Neural cell (in vitro differentiated cells): Measurements from ENCODE around the gene GLS. TPM values are rescaled to one million over a fixed set of nuclear protein-coding genes. Genes with fewer than 3 reads are reported as not detected.

Experiments
- H2AFZ ChIP-seq: fragments of 200-600, 300-800 bp; sonication (generic), shearing (Covaris generic); 2 replicates; pipeline ENCODE4 v1.6.0; 2014; ENCODE audit warnings: low read depth, mild to moderate bottlenecking, antibody characterized with exemption, low read length, moderate library complexity
- H3F3A ChIP-seq: fragments of 200-600 bp; shearing (Covaris generic); 2 replicates; pipeline ENCODE4 v1.6.1; 2016; ENCODE audit warnings: mild to moderate bottlenecking, moderate library complexity, mixed read lengths, antibody characterized with exemption, low read length; ENCODE audit not compliant: insufficient read depth, poor library complexity, severe bottlenecking
- H3K27ac ChIP-seq: fragments of 200-600, 300-800 bp; sonication (generic), shearing (Covaris generic); 2 replicates; pipeline ENCODE4 v1.5.1; 2014; ENCODE audit warnings: mild to moderate bottlenecking, low read length, moderate library complexity
- H3K27me3 ChIP-seq: fragments of 300-800, 200-600 bp; sonication (generic), shearing (Covaris generic); 2 replicates; pipeline ENCODE4 v1.6.0; 2014; ENCODE audit warnings: mild to moderate bottlenecking, low read depth, low read length, moderate library complexity; ENCODE audit not compliant: insufficient read depth
- H3K36me3 ChIP-seq: fragments of 300-800, 200-600 bp; sonication (generic), shearing (Covaris generic); 2 replicates; pipeline ENCODE4 v1.5.1; 2014; ENCODE audit warnings: mild to moderate bottlenecking, antibody characterized with exemption, low read length, moderate library complexity; ENCODE audit not compliant: insufficient read depth
- H3K4me2 ChIP-seq: fragments of 300-800, 200-600 bp; sonication (generic), shearing (Covaris generic); 2 replicates; pipeline ENCODE4 v1.6.0; 2014; ENCODE audit warnings: mild to moderate bottlenecking, low read length
- H3K4me3 ChIP-seq: fragments of 300-800, 200-600 bp; sonication (generic), shearing (Covaris generic); 2 replicates; pipeline ENCODE4 v1.5.1; 2014; ENCODE audit warnings: mild to moderate bottlenecking, low read length, moderate library complexity
- H3K79me2 ChIP-seq: fragments of 200-600 bp; shearing (Covaris generic); replicated peaks from 2 replicates; pipeline ENCODE4 v1.6.0; 2014; ENCODE audit warnings: mild to moderate bottlenecking, low read length, moderate library complexity; ENCODE audit not compliant: insufficient read depth
- H3K9ac ChIP-seq: fragments of 300-800, 200-600 bp; sonication (generic), shearing (Covaris generic); 2 replicates; pipeline ENCODE4 v1.6.1; 2016; ENCODE audit warnings: mild to moderate bottlenecking, low read length, mixed read lengths
- H3K9me2 ChIP-seq: fragments of 200-600 bp; shearing (Covaris generic); 2 replicates; pipeline ENCODE4 v1.6.1; 2016; ENCODE audit warnings: mild to moderate bottlenecking, low read length, mixed read lengths; ENCODE audit not compliant: insufficient read depth
- H3K9me3 ChIP-seq: fragments of 200-600, 300-800 bp; sonication (generic), shearing (Covaris generic); 2 replicates; pipeline ENCODE4 v1.6.1; 2016; ENCODE audit warnings: mild to moderate bottlenecking, mixed run types, low read length, moderate library complexity, mixed read lengths
- H4K20me1 ChIP-seq: fragments of 200-600 bp; shearing (Covaris generic); 2 replicates; pipeline ENCODE4 v1.6.1; 2016; ENCODE audit warnings: mild to moderate bottlenecking, mixed run types; ENCODE audit not compliant: insufficient read depth
- CTCF ChIP-seq: fragments of 450-650 bp; IDR thresholded peaks from 2 replicates; pipeline ENCODE4 v1.5.1; 2014; ENCODE audit warnings: antibody characterized with exemption, mild to moderate bottlenecking, moderate library complexity; ENCODE audit not compliant: poor library complexity, severe bottlenecking
- EP300 ChIP-seq: fragments of 450-650 bp; conservative IDR thresholded peaks from 2 replicates; pipeline ENCODE4 v1.6.1; 2014; ENCODE audit warnings: antibody characterized with exemption, mild to moderate bottlenecking, moderate library complexity; ENCODE audit not compliant: poor library complexity, severe bottlenecking
- EZH2 ChIP-seq: fragments of 200-600, 300-800 bp; shearing (Covaris generic), sonication (generic); IDR thresholded peaks from 2 replicates; pipeline ENCODE4 v1.6.1; 2014; ENCODE audit warnings: antibody characterized with exemption, low read length, borderline replicate concordance, mild to moderate bottlenecking; ENCODE audit not compliant: insufficient read depth, poor library complexity, severe bottlenecking
- MXI1 ChIP-seq: fragments of 450-650 bp; conservative IDR thresholded peaks from 2 replicates; pipeline ENCODE4 v1.6.1; 2014; ENCODE audit warnings: antibody characterized with exemption, mild to moderate bottlenecking; ENCODE audit not compliant: poor library complexity, severe bottlenecking
- RAD21 ChIP-seq: fragments of 450-650 bp; conservative IDR thresholded peaks from 2 replicates; pipeline ENCODE4 v1.6.1; 2014; ENCODE audit warnings: antibody characterized with exemption, mild to moderate bottlenecking, moderate library complexity
- REST ChIP-seq: IDR thresholded peaks from 2 replicates; pipeline ENCODE4 v1.6.1; 2012; ENCODE audit warnings: borderline replicate concordance
- SMC3 ChIP-seq: fragments of 450-650 bp; conservative IDR thresholded peaks from 2 replicates; pipeline ENCODE4 v1.6.1; 2014; ENCODE audit warnings: antibody characterized with exemption, mild to moderate bottlenecking, moderate library complexity; ENCODE audit not compliant: poor library complexity
- TAF1 ChIP-seq: IDR thresholded peaks from 2 replicates; pipeline ENCODE4 v1.6.1; 2012; ENCODE audit warnings: low read depth
- polyA plus RNA-seq: library from polyadenylated mRNA; depleted of rRNA; stranded (reverse); fragments of >200 nt; gene quantifications from 2 replicates; pipeline ENCODE4 v1.2.3, GENCODE V29; 2014

The GLS gene
- polyA plus RNA-seq, 1 donor from 2014 or later, result 90.2 TPM

DNA sequence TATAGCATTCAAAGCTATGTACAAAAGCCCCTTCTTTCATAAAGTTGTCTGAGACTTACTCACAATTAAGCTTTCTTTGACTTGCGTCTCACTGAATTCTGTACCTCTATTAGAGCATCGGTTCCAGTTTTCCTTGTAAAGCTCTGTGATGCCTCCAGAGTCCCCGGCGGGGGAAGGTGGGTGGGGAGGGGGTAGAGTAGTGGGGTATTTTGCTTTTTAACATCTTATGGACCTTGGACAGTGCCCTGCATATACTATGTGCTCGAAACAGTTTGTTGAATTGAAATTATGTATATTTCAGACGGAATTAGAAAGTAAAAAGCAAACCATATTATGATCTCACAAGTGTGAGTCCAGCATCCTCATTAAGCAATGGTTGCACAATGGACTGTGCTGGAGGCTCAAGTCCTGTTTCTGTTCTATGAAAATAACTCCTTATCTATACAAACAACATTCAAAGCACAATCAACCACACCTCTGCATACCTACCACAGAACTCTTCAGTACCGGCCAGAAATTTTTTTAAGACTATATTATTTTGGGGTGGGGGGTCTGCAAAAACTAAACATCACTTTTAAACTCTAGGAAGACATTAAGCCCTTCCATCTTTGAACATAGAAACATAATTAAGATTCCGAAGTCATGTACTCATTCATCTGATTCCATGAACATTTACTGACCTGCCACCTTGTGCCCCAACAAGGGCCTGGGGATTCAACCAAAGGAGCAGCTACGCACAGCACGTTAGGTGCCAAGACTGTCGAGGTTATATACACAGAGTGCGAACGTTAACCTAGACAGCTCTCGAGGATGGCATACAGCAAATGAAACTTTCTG is 132.4 kb downstream of the GLS start:
- TF ChIP-seq SMC3 (no peak), EZH2 (no peak)
- no peaks in the 10 kb centered on the region for H3K36me3 ChIP-seq
- no peaks in the 10 kb centered on the region for H3K9me2 ChIP-seq
- H2AFZ ChIP-seq, result peak overlapping the region; percentile 97
- no peak overlapping the region for H3K27ac ChIP-seq
- peak overlapping the region; percentile 96 for H3K4me3 ChIP-seq
- H3K4me2 ChIP-seq, result peak overlapping the region; percentile 74
- H4K20me1 ChIP-seq, result no peaks in the 10 kb centered on the region
- no peaks in the 10 kb centered on the region for H3K79me2 ChIP-seq
- peaks cover 7% of the 10 kb centered on the region for H3K27me3 ChIP-seq
- peak overlapping the region; percentile 65 for H3K9ac ChIP-seq
- no peaks in the 10 kb centered on the region for H3K9me3 ChIP-seq
- no peaks in the 10 kb centered on the region for H3F3A ChIP-seq

DNA sequence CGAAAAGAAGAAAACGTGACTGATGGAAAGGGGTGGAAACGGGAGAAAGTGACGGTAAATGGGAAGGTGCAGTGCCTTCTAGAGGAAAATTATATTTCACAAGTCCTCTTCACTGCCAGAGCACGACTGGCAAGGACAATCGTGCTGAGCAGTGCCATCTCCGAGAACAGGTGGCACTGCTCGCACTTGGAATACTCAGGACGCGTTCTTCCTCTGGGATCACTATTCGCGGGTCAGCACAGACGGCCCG is 133.0 kb downstream of the GLS start:
- TF ChIP-seq REST (no peak), CTCF (peak; percentile 28)
- Histone ChIP-seq H3K9ac (peak overlapping the region; percentile 65), H3K9me2 (no peaks in the 10 kb centered on the region), H4K20me1 (no peaks in the 10 kb centered on the region), H3K36me3 (no peaks in the 10 kb centered on the region), H3K27me3 (peaks cover 7% of the 10 kb centered on the region), H3K27ac (no peak overlapping the region), H3K79me2 (no peaks in the 10 kb centered on the region), H3K4me3 (peak overlapping the region; percentile 96), H3K9me3 (no peaks in the 10 kb centered on the region), H3F3A (no peaks in the 10 kb centered on the region), H3K4me2 (peak overlapping the region; percentile 74), H2AFZ (peak overlapping the region; percentile 97)

DNA sequence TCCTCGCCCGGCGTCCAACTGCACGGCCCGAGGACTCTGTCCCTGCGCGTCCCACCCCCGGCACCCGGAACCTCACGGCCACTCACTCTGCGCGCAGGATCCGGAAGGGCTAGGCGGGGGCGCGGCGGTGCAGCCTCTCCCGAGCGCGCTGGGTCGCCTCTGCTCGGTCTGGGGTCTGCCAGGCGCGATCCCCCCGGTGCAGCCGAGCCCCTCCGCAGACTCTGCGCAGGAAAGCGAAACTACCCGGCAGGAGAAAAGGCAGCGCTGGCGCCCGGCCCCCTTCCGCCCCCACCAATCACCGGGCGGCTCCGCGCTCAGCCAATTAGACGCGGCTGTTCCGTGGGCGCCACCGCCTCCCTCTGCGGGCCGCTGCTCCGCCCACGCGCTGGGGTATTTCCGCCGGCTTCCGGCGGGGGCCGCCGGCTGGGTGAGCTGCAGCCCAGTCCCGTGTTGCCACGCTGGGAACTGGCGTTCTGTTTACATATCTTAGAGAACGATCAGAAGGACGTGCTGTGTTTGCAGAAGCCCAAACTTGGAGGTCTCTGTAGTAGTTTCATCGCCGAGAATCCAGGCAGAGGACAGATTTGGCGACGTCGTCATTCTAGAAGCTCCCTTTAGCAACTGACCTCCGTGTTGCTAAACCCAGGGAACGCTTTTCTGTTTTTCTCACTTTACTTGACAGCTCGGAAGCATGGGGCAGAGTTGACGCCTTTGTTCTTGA is 133.5 kb downstream of the GLS start, which contains the start of gene STAT1:
STAT1 (minus strand) TSS at position 240 of the 721 bp plus-strand sequence. CDS start 4,168 bp downstream, outside the sequence.
- Histone ChIP-seq H3K27me3 (peaks cover 7% of the 10 kb centered on the region), H3K4me2 (peak within 1 kb of the TSS; percentile 87), H3K9me3 (no peaks in the 10 kb centered on the region), H3K4me3 (peak within 1 kb of the TSS; percentile 96), H4K20me1 (no peaks in the 10 kb centered on the region), H3K27ac (peak within 1 kb of the TSS; percentile 45), H3K36me3 (no peaks in the 10 kb centered on the region), H3K9ac (peak within 1 kb of the TSS; percentile 65), H3F3A (no peaks in the 10 kb centered on the region), H3K9me2 (no peaks in the 10 kb centered on the region), H3K79me2 (no peaks in the 10 kb centered on the region), H2AFZ (peak within 1 kb of the TSS; percentile 97)
- TF ChIP-seq SMC3 (peak; percentile 51), CTCF (peak; percentile 42), EP300 (peak; percentile 98), RAD21 (peak; percentile 39), MXI1 (peak; percentile 90), EZH2 (no peak), REST (peak; percentile 56), TAF1 (peak; percentile 36)
